GM20431 (cell line): ENCODE data around the gene CALHM3.
"Not testable (repeated sequence)": the region's sequence is repeated elsewhere in the genome, so short reads cannot be mapped to it uniquely, and the experiment has no call there.

Experiments
- in situ Hi-C: fragments of 300-500 bp; cut with MseI, MboI; formaldehyde crosslinking; loops from one replicate; pipeline ENCODE4 v1.15.0; 2020; ENCODE audit warnings: low sequenced_read_pairs; ENCODE audit not compliant: unreplicated experiment

The CALHM3 gene

GRCh38 chr10:103479135-103479534, at the start of gene CALHM3:
Gene CALHM3 (minus strand): TSS chr10:103479240. CDS start chr10:103479032, 208 bp downstream.
- in situ Hi-C loops, result loop anchor here (5.0 to 25.0 kb wide), 2 partner anchors 62 to 642 kb away; partner anchors contain the start of gene CYP17A1

GRCh38 chr10:103528549-103528948, 49.5 kb upstream of the CALHM3 start:
- in situ Hi-C loops, result no loop called here

- in situ Hi-C loops, result not testable (repeated sequence)
These were observed 48.4 kb upstream of the CALHM3 start for GRCh38 chr10:103527476-103527875.

- in situ Hi-C loops, result no loop called here
These were observed 46.9 kb upstream of the CALHM3 start for GRCh38 chr10:103525901-103526300.

GRCh38 chr10:103523683-103524082, 44.6 kb upstream of the CALHM3 start:
- in situ Hi-C loops, result no loop called here

- in situ Hi-C loops, result not testable (repeated sequence)
These were observed 43.0 kb upstream of the CALHM3 start for GRCh38 chr10:103522006-103522405.

- in situ Hi-C loops, result no loop called here
These were observed 40.8 kb upstream of the CALHM3 start for GRCh38 chr10:103519798-103520197.

GRCh38 chr10:103517234-103518085, 38.4 kb upstream of the CALHM3 start:
- in situ Hi-C loops, result no loop called here

- in situ Hi-C loops, result no loop called here
These were observed 35.2 kb upstream of the CALHM3 start for GRCh38 chr10:103514244-103514643.

GRCh38 chr10:103513380-103514060, 34.5 kb upstream of the CALHM3 start:
- in situ Hi-C loops, result no loop called here

GRCh38 chr10:103512591-103513379, 33.7 kb upstream of the CALHM3 start:
- in situ Hi-C loops, result no loop called here

- in situ Hi-C loops, result no loop called here
These were observed 33.1 kb upstream of the CALHM3 start for GRCh38 chr10:103512166-103512565.

GRCh38 chr10:103510791-103511752, 32.0 kb upstream of the CALHM3 start:
- in situ Hi-C loops, result no loop called here

- in situ Hi-C loops, result no loop called here
These were observed 31.1 kb upstream of the CALHM3 start for GRCh38 chr10:103510046-103510685.

GRCh38 chr10:103507235-103508191, 28.5 kb upstream of the CALHM3 start:
- in situ Hi-C loops, result no loop called here

GRCh38 chr10:103506061-103506460, 27.0 kb upstream of the CALHM3 start:
- in situ Hi-C loops, result no loop called here

GRCh38 chr10:103504181-103504783, 25.2 kb upstream of the CALHM3 start:
- in situ Hi-C loops, result no loop called here
